Subcutaneous abdominal adipose tissue (tissue), 5 donors: ENCODE measurements around the gene PARP4.
A peak's percentile ranks its signal among the peaks of the same experiment; 100 is the strongest.
"Not testable (repeated sequence)": the region's sequence is repeated elsewhere in the genome, so short reads cannot be mapped to it uniquely, and the experiment has no call there.

Experiments used
- H3K27ac ChIP-seq: one replicate; pipeline ENCODE4 v1.7.0; 2013; ENCODE audit warnings: low read depth, mild to moderate bottlenecking, inconsistent platforms, low read length, moderate library complexity
- H3K27me3 ChIP-seq, 5 donors: one replicate each; pipeline ENCODE4 v1.7.0; 2013; ENCODE audit warnings: low read length in 5 of 5, inconsistent platforms in 1 of 5; ENCODE audit not compliant: control insufficient read depth in 5 of 5, insufficient read depth in 4 of 5
- H3K36me3 ChIP-seq, 5 donors: one replicate each; pipeline ENCODE4 v1.7.0; 2013; ENCODE audit warnings: low read length in 5 of 5; ENCODE audit not compliant: control insufficient read depth in 5 of 5, insufficient read depth in 5 of 5
- H3K4me1 ChIP-seq, 5 donors: one replicate each; pipeline ENCODE4 v1.7.0; 2013; ENCODE audit warnings: low read length in 5 of 5, mild to moderate bottlenecking in 3 of 5, moderate library complexity in 1 of 5; ENCODE audit not compliant: control insufficient read depth in 5 of 5, insufficient read depth in 5 of 5
- H3K4me3 ChIP-seq, 5 donors: one replicate each; pipeline ENCODE4 v1.7.0; 2013; ENCODE audit warnings: low read length in 5 of 5, low read depth in 1 of 5
- H3K9ac ChIP-seq, 5 donors: one replicate each; pipeline ENCODE4 v1.7.0; 2013; ENCODE audit warnings: low read length in 5 of 5, mild to moderate bottlenecking in 4 of 5, moderate library complexity in 3 of 5
- H3K9me3 ChIP-seq, 5 donors: one replicate each; pipeline ENCODE4 v1.7.0; 2013; ENCODE audit warnings: low read length in 5 of 5; ENCODE audit not compliant: control insufficient read depth in 5 of 5
- donor health status: healthy.
- donor health status: healthy.
- donor health status: healthy.
- donor health status: healthy.
- donor health status: healthy.

PARP4 gene

GRCh38 chr13:24506698-24507335 is 5.8 kb downstream of the PARP4 start:
- Histone ChIP-seq H3K36me3 (peaks cover 0 to 13% (median 4%) of the 10 kb centered on the region in 5 donors), H3K27ac (no peak overlapping the region), H3K4me3 (no peak overlapping the region), H3K9ac (no peak overlapping the region), H3K4me1 (peaks cover 3 to 19% (median 14%) of the 10 kb centered on the region in 5 donors), H3K9me3 (no peaks in the 10 kb centered on the region), H3K27me3 (no peaks in the 10 kb centered on the region)

GRCh38 chr13:24506283-24506682 is 6.3 kb downstream of the PARP4 start:
- not testable (repeated sequence) for H3K27ac ChIP-seq, H3K9me3 ChIP-seq, H3K9ac ChIP-seq, H3K4me3 ChIP-seq, H3K27me3 ChIP-seq
- Histone ChIP-seq H3K4me1 (peaks cover 3 to 14% (median 8%) of the 10 kb centered on the region in 5 donors), H3K36me3 (peaks cover 0 to 13% (median 4%) of the 10 kb centered on the region in 5 donors)

GRCh38 chr13:24505756-24506155 is 6.8 kb downstream of the PARP4 start:
- Histone ChIP-seq H3K4me1 (peaks cover 0 to 13% (median 3%) of the 10 kb centered on the region in 5 donors), H3K36me3 (peaks cover 0 to 16% (median 7%) of the 10 kb centered on the region in 5 donors), H3K9ac (no peak overlapping the region), H3K27ac (no peak overlapping the region), H3K27me3 (no peaks in the 10 kb centered on the region), H3K4me3 (no peak overlapping the region), H3K9me3 (no peaks in the 10 kb centered on the region)

- no peaks in the 10 kb centered on the region for H3K9me3 ChIP-seq
- H3K4me1 ChIP-seq, result peaks cover 0 to 10% (median 0%) of the 10 kb centered on the region in 5 donors
- no peak overlapping the region for H3K4me3 ChIP-seq
- no peak overlapping the region for H3K27ac ChIP-seq
- H3K36me3 ChIP-seq, result peaks cover 4 to 21% (median 9%) of the 10 kb centered on the region in 5 donors
- H3K9ac ChIP-seq, result no peak overlapping the region
- H3K27me3 ChIP-seq, result no peaks in the 10 kb centered on the region
Measured at GRCh38 chr13:24505256-24505655, 7.3 kb downstream of the PARP4 start.

GRCh38 chr13:24503379-24503696 is 9.2 kb downstream of the PARP4 start:
- no peak overlapping the region for H3K9ac ChIP-seq
- no peak overlapping the region for H3K4me3 ChIP-seq
- no peak overlapping the region for H3K27ac ChIP-seq
- no peaks in the 10 kb centered on the region for H3K27me3 ChIP-seq
- H3K36me3 ChIP-seq, result peaks cover 4 to 21% (median 9%) of the 10 kb centered on the region in 5 donors
- no peaks in the 10 kb centered on the region for H3K9me3 ChIP-seq
- peaks cover 0 to 10% (median 0%) of the 10 kb centered on the region in 5 donors for H3K4me1 ChIP-seq

- Histone ChIP-seq H3K36me3 (peaks cover 6 to 24% (median 11%) of the 10 kb centered on the region in 5 donors), H3K27ac (no peak overlapping the region), H3K9me3 (no peaks in the 10 kb centered on the region), H3K9ac (no peak overlapping the region), H3K27me3 (no peaks in the 10 kb centered on the region), H3K4me3 (no peak overlapping the region), H3K4me1 (peaks cover 0 to 10% (median 4%) of the 10 kb centered on the region in 5 donors)
Measured at GRCh38 chr13:24502533-24503378, 9.8 kb downstream of the PARP4 start.

- H3K9me3 ChIP-seq, result no peaks in the 10 kb centered on the region
- H3K27ac ChIP-seq, result no peak overlapping the region
Measured at GRCh38 chr13:24500977-24501376, 11.6 kb downstream of the PARP4 start.

GRCh38 chr13:24497742-24498141 is 14.8 kb downstream of the PARP4 start:
- Histone ChIP-seq H3K27ac (no peak overlapping the region), H3K36me3 (peaks cover 30 to 58% (median 47%) of the 10 kb centered on the region in 5 donors), H3K4me3 (no peak overlapping the region)

More at GRCh38 chr13:24500977-24501376, 11.6 kb downstream of the PARP4 start:
- Histone ChIP-seq H3K27me3 (no peaks in the 10 kb centered on the region), H3K36me3 (peaks cover 16 to 33% (median 20%) of the 10 kb centered on the region in 5 donors), H3K9ac (peak overlapping the region in 1 of 5 donors; percentile 22), H3K4me3 (no peak overlapping the region), H3K4me1 (peaks cover 0 to 10% (median 4%) of the 10 kb centered on the region in 5 donors)

GRCh38 chr13:24496295-24496694 is 16.3 kb downstream of the PARP4 start:
- H3K4me3 ChIP-seq, H3K27ac ChIP-seq, H3K4me1 ChIP-seq, H3K27me3 ChIP-seq, H3K9me3 ChIP-seq, H3K9ac ChIP-seq: not testable (repeated sequence)
- H3K36me3 ChIP-seq, result peaks cover 38 to 70% (median 53%) of the 10 kb centered on the region in 5 donors

More at GRCh38 chr13:24497742-24498141, 14.8 kb downstream of the PARP4 start:
- H3K27me3 ChIP-seq, result no peaks in the 10 kb centered on the region
- no peak overlapping the region for H3K9ac ChIP-seq
- peaks cover 0 to 8% (median 4%) of the 10 kb centered on the region in 5 donors for H3K4me1 ChIP-seq
- H3K9me3 ChIP-seq, result no peaks in the 10 kb centered on the region

- Histone ChIP-seq H3K36me3 (peaks cover 35 to 73% (median 60%) of the 10 kb centered on the region in 5 donors), H3K4me3 (no peak overlapping the region), H3K9ac (no peak overlapping the region), H3K27me3 (no peaks in the 10 kb centered on the region), H3K4me1 (peaks cover 0 to 4% (median 0%) of the 10 kb centered on the region in 5 donors), H3K27ac (no peak overlapping the region), H3K9me3 (no peaks in the 10 kb centered on the region)
Measured at GRCh38 chr13:24495151-24495729, 17.3 kb downstream of the PARP4 start.
